H9 (cell line): ENCODE results near the gene PELI3. TPM values are rescaled to one million over a fixed set of nuclear protein-coding genes. Genes with fewer than 3 reads are reported as not detected.

Experiments used
- DNase-seq: peaks from one replicate; pipeline ENCODE4 v3.0.0-alpha.2; 2017
- H2AFZ ChIP-seq: one replicate; pipeline ENCODE4 v1.6.1; 2013; ENCODE audit warnings: mild to moderate bottlenecking, low read length, control low read depth, moderate library complexity
- H2AK5ac ChIP-seq: 2 replicates; pipeline ENCODE4 v1.6.1; 2013; ENCODE audit warnings: low read length, control low read depth, mixed read lengths; ENCODE audit not compliant: insufficient read length
- H2BK120ac ChIP-seq: one replicate; pipeline ENCODE4 v1.6.1; 2013; ENCODE audit warnings: low read depth, mild to moderate bottlenecking, low read length, control low read depth, inconsistent platforms; ENCODE audit not compliant: poor library complexity, severe bottlenecking
- H2BK12ac ChIP-seq: 2 replicates; pipeline ENCODE4 v1.6.1; 2013; ENCODE audit warnings: low read length, control low read depth, mixed read lengths, low read depth; ENCODE audit not compliant: insufficient read length
- H2BK15ac ChIP-seq: 2 replicates; pipeline ENCODE4 v1.6.1; 2013; ENCODE audit warnings: low read depth, low read length, control low read depth
- H2BK20ac ChIP-seq: one replicate; pipeline ENCODE4 v1.6.1; 2013; ENCODE audit warnings: low read depth, mild to moderate bottlenecking, low read length, control low read depth, inconsistent platforms; ENCODE audit not compliant: poor library complexity, severe bottlenecking
- H2BK5ac ChIP-seq: 2 replicates; pipeline ENCODE4 v1.6.1; 2013; ENCODE audit warnings: low read length, control low read depth, mixed read lengths; ENCODE audit not compliant: insufficient read length
- H3K14ac ChIP-seq: 2 replicates; pipeline ENCODE4 v1.6.1; 2013; ENCODE audit warnings: low read length, control low read depth; ENCODE audit not compliant: insufficient read depth
- H3K18ac ChIP-seq: 2 replicates; pipeline ENCODE4 v1.6.1; 2013; ENCODE audit warnings: low read depth, mild to moderate bottlenecking, mixed read lengths, low read length, control low read depth; ENCODE audit not compliant: insufficient read length
- H3K23ac ChIP-seq: 2 replicates; pipeline ENCODE4 v1.6.1; 2013; ENCODE audit warnings: low read length, control low read depth, mixed read lengths, low read depth; ENCODE audit not compliant: insufficient read length
- H3K23me2 ChIP-seq: 2 replicates; pipeline ENCODE4 v1.6.1; 2013; ENCODE audit warnings: low read depth, mild to moderate bottlenecking, mixed read lengths, low read length, control low read depth; ENCODE audit not compliant: insufficient read length, poor library complexity, severe bottlenecking
- H3K27ac ChIP-seq: 2 replicates; pipeline ENCODE4 v1.5.1; 2013; ENCODE audit warnings: low read length, control low read depth, mixed read lengths, low read depth; ENCODE audit not compliant: insufficient read length
- H3K27me3 ChIP-seq: 2 replicates; pipeline ENCODE4 v1.6.1; 2013; ENCODE audit warnings: low read length, control low read depth, inconsistent platforms; ENCODE audit not compliant: insufficient read depth
- H3K4ac ChIP-seq: 2 replicates; pipeline ENCODE4 v1.6.1; 2013; ENCODE audit warnings: low read depth, mild to moderate bottlenecking, control low read depth, inconsistent platforms, low read length, moderate library complexity
- H3K4me1 ChIP-seq: 2 replicates; pipeline ENCODE4 v1.6.1; 2013; ENCODE audit warnings: low read length, control low read depth, inconsistent platforms; ENCODE audit not compliant: insufficient read depth
- H3K4me2 ChIP-seq: 2 replicates; pipeline ENCODE4 v1.6.1; 2013; ENCODE audit warnings: low read length, control low read depth, mixed read lengths; ENCODE audit not compliant: insufficient read length, insufficient read depth
- H3K56ac ChIP-seq: 2 replicates; pipeline ENCODE4 v1.6.1; 2013; ENCODE audit warnings: low read depth, mild to moderate bottlenecking, mixed read lengths, low read length, control low read depth; ENCODE audit not compliant: insufficient read length
- H3K79me1 ChIP-seq: 2 replicates; pipeline ENCODE4 v1.6.1; 2013; ENCODE audit warnings: low read depth, mild to moderate bottlenecking, moderate library complexity, low read length, control low read depth, inconsistent platforms; ENCODE audit not compliant: insufficient read depth, poor library complexity, severe bottlenecking
- H3K79me2 ChIP-seq: 2 replicates; pipeline ENCODE4 v1.6.1; 2013; ENCODE audit warnings: low read length, control low read depth, inconsistent platforms; ENCODE audit not compliant: insufficient read depth
- H3K9ac ChIP-seq: 2 replicates; pipeline ENCODE4 v1.6.1; 2013; ENCODE audit warnings: low read length, control low read depth, mixed read lengths; ENCODE audit not compliant: insufficient read length; ENCODE audit errors: extremely low read depth
- H3K9me3 ChIP-seq: one replicate; pipeline ENCODE4 v1.6.1; 2013; ENCODE audit warnings: low read depth, low read length, inconsistent platforms; ENCODE audit not compliant: control insufficient read depth
- H3T11ph ChIP-seq: one replicate; pipeline ENCODE4 v1.6.1; 2013; ENCODE audit warnings: mild to moderate bottlenecking, low read length, control low read depth, inconsistent platforms
- H4K20me1 ChIP-seq: one replicate; pipeline ENCODE4 v1.6.1; 2013; ENCODE audit not compliant: control insufficient read depth, insufficient read length, insufficient read depth
- H4K5ac ChIP-seq: 2 replicates; pipeline ENCODE4 v1.6.1; 2013; ENCODE audit warnings: low read depth, mild to moderate bottlenecking, mixed read lengths, low read length, control low read depth; ENCODE audit not compliant: insufficient read length
- H4K8ac ChIP-seq: replicated peaks from 2 replicates; pipeline ENCODE4 v1.6.1; 2013; ENCODE audit warnings: low read length, control low read depth, mixed read lengths, low read depth; ENCODE audit not compliant: insufficient read length
- H4K91ac ChIP-seq: 2 replicates; pipeline ENCODE4 v1.6.1; 2013; ENCODE audit warnings: low read depth, mild to moderate bottlenecking, moderate library complexity, mixed read lengths, low read length, control low read depth; ENCODE audit not compliant: insufficient read length
- H3K27ac Mint-ChIP-seq, 3 experiments: 2 replicates in 2 of 3; 3 replicates in 1 of 3; pipeline ENCODE4 v1.8.0; 2020 to 2021; ENCODE audit warnings: mixed read lengths in 3 of 3, mild to moderate bottlenecking in 1 of 3, moderate library complexity in 1 of 3
- H3K27me3 Mint-ChIP-seq: 2 replicates; pipeline ENCODE4 v1.8.0; 2021; ENCODE audit warnings: low read depth, mild to moderate bottlenecking, moderate library complexity, mixed read lengths
- H3K36me3 Mint-ChIP-seq, 3 experiments: 2 replicates in 2 of 3; 3 replicates in 1 of 3; pipeline ENCODE4 v1.8.0; 2020 to 2021; ENCODE audit warnings: low read depth in 3 of 3, mixed read lengths in 3 of 3; ENCODE audit not compliant: insufficient read depth in 1 of 3
- H3K4me1 Mint-ChIP-seq, 2 experiments: 2 replicates each; pipeline ENCODE4 v1.8.0; 2020; ENCODE audit warnings: mixed read lengths in 2 of 2
- H3K4me3 Mint-ChIP-seq, 2 experiments: 2 replicates in 1 of 2; 3 replicates in 1 of 2; pipeline ENCODE4 v1.8.0; 2020 to 2021; ENCODE audit warnings: mild to moderate bottlenecking in 2 of 2, mixed read lengths in 2 of 2, moderate library complexity in 1 of 2
- H3K9me3 Mint-ChIP-seq, 2 experiments: 2 replicates in 1 of 2; 3 replicates in 1 of 2; pipeline ENCODE4 v1.8.0; 2020; ENCODE audit warnings: mild to moderate bottlenecking in 2 of 2, mixed read lengths in 2 of 2, moderate library complexity in 1 of 2
- CTCF ChIP-seq: fragments of 200-600 bp; sonication (generic); conservative IDR thresholded peaks from 3 replicates; pipeline ENCODE4 v1.8.0; 2021; ENCODE audit warnings: antibody characterized with exemption, mild to moderate bottlenecking
- WGBS: extraction: QIAGEN DNeasy Blood & Tissue Kit; methylation state at CpG from one replicate; pipeline ENCODE4 v1.1.7; 2013; ENCODE audit warnings: missing lambda C conversion rate, low lambda C conversion rate, mixed read lengths; ENCODE audit not compliant: insufficient read length; ENCODE audit errors: extremely low coverage; 5-methylcytosine and 5-hydroxymethylcytosine counted together
- total RNA-seq: library from RNA; stranded (reverse); gene quantifications from 2 replicates; pipeline ENCODE4 v1.2.1, GENCODE V29; 2021

The PELI3 gene
- total RNA-seq, 1 experiment from 2014 or later = 10.3 TPM

DNA sequence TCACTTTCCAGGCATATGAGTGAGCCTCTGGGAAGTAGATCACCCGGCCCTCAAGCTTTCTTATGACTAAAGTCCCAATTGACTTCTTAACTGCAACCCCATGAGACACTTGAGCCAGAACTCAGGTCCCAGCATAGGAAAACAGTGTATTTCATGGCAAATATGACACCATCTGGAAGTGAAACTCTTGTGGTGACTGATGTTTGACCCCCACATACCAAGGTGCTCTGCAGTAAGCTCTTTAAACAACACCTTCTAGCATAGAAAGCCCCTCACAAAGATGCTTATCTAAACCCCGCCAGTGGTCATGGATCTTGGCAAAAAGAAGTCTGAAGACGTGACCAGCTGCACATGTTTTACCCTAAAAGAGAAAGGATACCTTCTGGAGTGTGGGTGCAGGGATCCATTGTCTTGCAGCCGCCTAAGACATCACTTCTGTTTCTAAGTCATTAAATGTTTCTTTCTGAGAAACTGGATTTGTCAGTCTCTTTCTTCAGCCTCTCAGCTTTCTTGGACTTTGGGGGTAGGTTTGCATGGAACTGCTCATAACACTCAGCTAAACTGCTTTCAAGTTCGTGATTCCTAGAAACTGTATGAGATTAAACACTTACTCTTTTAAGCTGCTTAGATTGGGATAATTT is 7.4 kb upstream of the PELI3 start:
- no peak overlapping the region for H2AFZ ChIP-seq
- H4K20me1 ChIP-seq = no peaks in the 10 kb centered on the region
- no CpG with 5 or more reads among the region's 5 CpGs for WGBS

More for the DNA sequence above, 7.4 kb upstream of the PELI3 start:
- no peaks in the 10 kb centered on the region for H3K9me3 ChIP-seq
- no peak overlapping the region for H3K4me2 ChIP-seq
- H3K27me3 Mint-ChIP-seq = peaks cover 12% of the 10 kb centered on the region
- H3K14ac ChIP-seq = no peak overlapping the region
- H2BK20ac ChIP-seq = no peak overlapping the region
- no peak overlapping the region for H3K27ac ChIP-seq
- no peak overlapping the region for H3K23ac ChIP-seq
- no peak overlapping the region for H2BK120ac ChIP-seq
- no peak for DNase-seq
- no peak overlapping the region for H4K91ac ChIP-seq
- H3K79me1 ChIP-seq = no peaks in the 10 kb centered on the region
- no peak overlapping the region for H3K4me3 Mint-ChIP-seq
- no peaks in the 10 kb centered on the region for H3K27me3 ChIP-seq
- H4K5ac ChIP-seq = no peak overlapping the region
- H3K79me2 ChIP-seq = no peaks in the 10 kb centered on the region
- no peak overlapping the region for H3K18ac ChIP-seq
- H3K27ac Mint-ChIP-seq = no peak overlapping the region
- H4K8ac ChIP-seq = no peak overlapping the region
- H3K23me2 ChIP-seq = no peaks in the 10 kb centered on the region
- no peak overlapping the region for H2BK5ac ChIP-seq
- TF ChIP-seq CTCF = no peak
- peaks cover 0 to 23% (median 7%) of the 10 kb centered on the region in 3 experiments; a peak in 5 of 7 replicates for H3K36me3 Mint-ChIP-seq
- no peak overlapping the region for H3K56ac ChIP-seq
- peaks cover 16 to 27% of the 10 kb centered on the region in 2 experiments; a peak in 4 of 5 replicates for H3K9me3 Mint-ChIP-seq
- no peak overlapping the region for H3T11ph ChIP-seq
- H3K4me1 Mint-ChIP-seq = peaks cover 0 to 7% of the 10 kb centered on the region in 2 experiments; a peak in 2 of 4 replicates
- H2BK12ac ChIP-seq = no peak overlapping the region
- no peak overlapping the region for H3K9ac ChIP-seq
- no peaks in the 10 kb centered on the region for H3K4me1 ChIP-seq
- no peak overlapping the region for H3K4ac ChIP-seq
- no peak overlapping the region for H2AK5ac ChIP-seq
- no peak overlapping the region for H2BK15ac ChIP-seq
